Measurements from ENCODE around the gene STK4. TPM values are rescaled to one million over a fixed set of nuclear protein-coding genes. Genes with fewer than 3 reads are reported as not detected.
A peak's percentile ranks its signal among the peaks of the same experiment; 100 is the strongest.

Gene STK4
- total RNA-seq, 1 donor from 2014 or later, result 25.8 TPM

- peaks cover 6% of the 10 kb centered on the region for H3K4me1 ChIP-seq
- H3K27ac ChIP-seq, result no peak overlapping the region
- H3K9me3 ChIP-seq, result no peaks in the 10 kb centered on the region
- intact Hi-C loops (cut with DNase I), result loop anchor here (10.0 kb wide), 1 partner anchor 83 kb away; no protein-coding TSS in a partner anchor
- no peak for DNase-seq (ENCODE audit: extremely low spot score in 2 of 2)
- TF ChIP-seq POLR2AphosphoS5 (IDR thresholded peaks at IDR 0.05; ENCODE audit: insufficient read depth in 1 of 2, low read depth in 1 of 2), result no peak
- no peak for TF ChIP-seq POLR2A (IDR thresholded peaks at IDR 0.05)
- TF ChIP-seq, protein P1, sequence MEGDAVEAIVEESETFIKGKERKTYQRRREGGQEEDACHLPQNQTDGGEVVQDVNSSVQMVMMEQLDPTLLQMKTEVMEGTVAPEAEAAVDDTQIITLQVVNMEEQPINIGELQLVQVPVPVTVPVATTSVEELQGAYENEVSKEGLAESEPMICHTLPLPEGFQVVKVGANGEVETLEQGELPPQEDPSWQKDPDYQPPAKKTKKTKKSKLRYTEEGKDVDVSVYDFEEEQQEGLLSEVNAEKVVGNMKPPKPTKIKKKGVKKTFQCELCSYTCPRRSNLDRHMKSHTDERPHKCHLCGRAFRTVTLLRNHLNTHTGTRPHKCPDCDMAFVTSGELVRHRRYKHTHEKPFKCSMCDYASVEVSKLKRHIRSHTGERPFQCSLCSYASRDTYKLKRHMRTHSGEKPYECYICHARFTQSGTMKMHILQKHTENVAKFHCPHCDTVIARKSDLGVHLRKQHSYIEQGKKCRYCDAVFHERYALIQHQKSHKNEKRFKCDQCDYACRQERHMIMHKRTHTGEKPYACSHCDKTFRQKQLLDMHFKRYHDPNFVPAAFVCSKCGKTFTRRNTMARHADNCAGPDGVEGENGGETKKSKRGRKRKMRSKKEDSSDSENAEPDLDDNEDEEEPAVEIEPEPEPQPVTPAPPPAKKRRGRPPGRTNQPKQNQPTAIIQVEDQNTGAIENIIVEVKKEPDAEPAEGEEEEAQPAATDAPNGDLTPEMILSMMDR (IDR thresholded peaks at IDR 0.05), result peak in 1 of 3 experiments; percentile 7
- H3K36me3 ChIP-seq, result no peaks in the 10 kb centered on the region
- peaks cover 6% of the 10 kb centered on the region for H3K27me3 ChIP-seq
- peak overlapping the region; percentile 0 to 23 for H3K4me3 ChIP-seq
Observed at GRCh38 chr20:45097485-45098102, 131.3 kb downstream of the STK4 start.

GRCh38 chr20:45098103-45098773 lies 131.9 kb downstream of the STK4 start:
- H3K27me3 ChIP-seq, result peaks cover 6% of the 10 kb centered on the region
- no peaks in the 10 kb centered on the region for H3K36me3 ChIP-seq
- H3K9me3 ChIP-seq, result no peaks in the 10 kb centered on the region
- DNase-seq (ENCODE audit: extremely low spot score in 2 of 2), result no peak
- no peak for TF ChIP-seq POLR2A (IDR thresholded peaks at IDR 0.05)
- TF ChIP-seq, protein P1 (IDR thresholded peaks at IDR 0.05), result no peak
- TF ChIP-seq POLR2AphosphoS5 (IDR thresholded peaks at IDR 0.05; ENCODE audit: insufficient read depth in 1 of 2, low read depth in 1 of 2), result no peak
- peaks cover 6% of the 10 kb centered on the region for H3K4me1 ChIP-seq
- no peak overlapping the region for H3K27ac ChIP-seq
- intact Hi-C loops (cut with DNase I), result loop anchor here (10.0 kb wide), 1 partner anchor 83 kb away; no protein-coding TSS in a partner anchor
- H3K4me3 ChIP-seq, result peak overlapping the region; percentile 0 to 27

GRCh38 chr20:45100563-45101245 lies 134.4 kb downstream of the STK4 start, which contains the start of gene KCNS1:
KCNS1 (minus strand) TSS chr20:45101127; CDS start chr20:45099236, 1,891 bp downstream.
- H3K27me3 ChIP-seq, result peaks cover 6% of the 10 kb centered on the region

DNA sequence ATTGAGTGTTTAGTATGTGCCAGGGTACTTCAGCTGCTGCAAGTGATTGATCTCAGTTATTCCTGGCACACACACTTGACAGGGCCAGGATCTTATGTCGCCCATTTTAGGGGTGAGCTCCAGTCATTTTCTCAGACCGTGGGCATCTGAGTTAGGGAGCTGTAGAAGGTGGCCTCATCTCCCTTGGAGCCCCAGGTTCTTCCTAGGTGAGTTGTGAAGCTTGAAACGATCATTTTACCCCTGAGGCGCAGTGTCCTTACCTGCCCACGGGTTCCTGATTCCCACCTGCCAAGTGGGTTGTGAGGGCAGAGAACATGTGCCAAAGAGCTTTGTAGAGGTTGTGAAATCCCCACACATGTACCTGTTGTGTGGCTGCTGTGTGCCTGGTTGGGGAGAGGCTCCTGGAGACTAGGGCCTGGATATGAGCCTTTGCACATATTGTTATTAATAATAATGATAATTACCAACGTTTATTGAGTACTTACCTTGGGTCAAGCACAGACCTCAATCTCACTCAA lies 135.1 kb downstream of the STK4 start:
- H3K9me3 ChIP-seq, result no peaks in the 10 kb centered on the region
- H3K27ac ChIP-seq, result no peak overlapping the region
- H3K4me1 ChIP-seq, result peaks cover 6% of the 10 kb centered on the region
- H3K36me3 ChIP-seq, result no peaks in the 10 kb centered on the region
- no peak for TF ChIP-seq POLR2A (IDR thresholded peaks at IDR 0.05)
- no peak for TF ChIP-seq POLR2AphosphoS5 (IDR thresholded peaks at IDR 0.05; ENCODE audit: insufficient read depth in 1 of 2, low read depth in 1 of 2)
- TF ChIP-seq, protein P1 (IDR thresholded peaks at IDR 0.05), result no peak
- DNase-seq (ENCODE audit: extremely low spot score in 2 of 2), result no peak
- no peak overlapping the region for H3K4me3 ChIP-seq
- intact Hi-C loops (cut with DNase I), result no loop called here
- H3K27me3 ChIP-seq, result peaks cover 6% of the 10 kb centered on the region

More at GRCh38 chr20:45100563-45101245, 134.4 kb downstream of the STK4 start, which contains the start of gene KCNS1:
- Histone ChIP-seq H3K27ac (no peak within 1 kb of the TSS), H3K4me3 (no peak within 1 kb of the TSS), H3K4me1 (peaks cover 6% of the 10 kb centered on the region), H3K9me3 (no peaks in the 10 kb centered on the region), H3K36me3 (no peaks in the 10 kb centered on the region)
- intact Hi-C loops (cut with DNase I), result no loop called here
- no peak for DNase-seq (ENCODE audit: extremely low spot score in 2 of 2)
- TF ChIP-seq, protein P1 (IDR thresholded peaks at IDR 0.05), result no peak
- TF ChIP-seq POLR2A (IDR thresholded peaks at IDR 0.05), result no peak
- no peak for TF ChIP-seq POLR2AphosphoS5 (IDR thresholded peaks at IDR 0.05; ENCODE audit: insufficient read depth in 1 of 2, low read depth in 1 of 2)

Measured in vagina (tissue), 2 donors.